Measurements from ENCODE around the gene PPFIA3. TPM values are rescaled to one million over a fixed set of nuclear protein-coding genes. Genes with fewer than 3 reads are reported as not detected.
A peak's percentile ranks its signal among the peaks of the same experiment; 100 is the strongest.

PPFIA3 gene
- total and polyA plus RNA-seq, 2 donors (not counting 1 experiment from before 2014, with no cell fraction given) = 2.1 to 3.4 TPM

GRCh38 chr19:49070416-49070815 lies 48.9 kb upstream of the PPFIA3 start:
- CTCF ChIA-PET = interaction anchor here (0.8 to 1.5 kb wide), 3 partner anchors 12 to 138 kb away, joined by 3 to 5 read pairs (median 3); no protein-coding TSS in a partner anchor
- Histone ChIP-seq H3K27ac (ENCODE audit: low read length in 2 of 2) (no peak overlapping the region), H3K4me2 (replicated peaks; ENCODE audit: low read depth, low read length, poor library complexity, severe bottlenecking) (no peak overlapping the region), H4K20me1 (ENCODE audit: control insufficient read depth, insufficient read depth, low read length, poor library complexity, severe bottlenecking) (no peaks in the 10 kb centered on the region), H3K4me3 (ENCODE audit: control extremely low read depth in 1 of 5, extremely low read depth in 1 of 5, insufficient read depth in 1 of 5, low read depth in 2 of 5, low read length in 4 of 5) (no peak overlapping the region), H3K4me1 (ENCODE audit: control insufficient read depth in 2 of 2, insufficient read depth in 2 of 2, low read length in 2 of 2) (peaks cover 7 to 16% of the 10 kb centered on the region in 2 donors), H3K79me2 (ENCODE audit: control insufficient read depth, insufficient read depth, low read length) (no peaks in the 10 kb centered on the region), H3K36me3 (replicated peaks in 1 of 2; ENCODE audit: control extremely low read depth in 1 of 2, control insufficient read depth in 1 of 2, extremely low read depth in 1 of 2, insufficient read depth in 2 of 2, low read length in 1 of 2) (no peaks in the 10 kb centered on the region), H3K9me3 (ENCODE audit: control extremely low read depth in 1 of 3, control insufficient read depth in 2 of 3, insufficient read depth in 1 of 3, low read length in 2 of 3) (peaks cover 0 to 20% (median 0%) of the 10 kb centered on the region in 3 donors), H3K9ac (ENCODE audit: low read length) (no peak overlapping the region), H2AFZ (ENCODE audit: insufficient read depth, low read depth, low read length, poor library complexity, severe bottlenecking) (no peak overlapping the region), H3K27me3 (replicated peaks in 1 of 4; ENCODE audit: control extremely low read depth in 1 of 4, control insufficient read depth in 3 of 4, insufficient read depth in 4 of 4, low read length in 3 of 4) (peaks cover 0 to 72% (median 31%) of the 10 kb centered on the region in 4 experiments)
- no peak for ATAC-seq (ENCODE audit: low read depth)
- Mint-ChIP-seq H3K9me3 (ENCODE audit: insufficient read depth) (peaks cover 1% of the 10 kb centered on the region), H3K27ac (no peak overlapping the region), H3K27me3 (peaks cover 77% of the 10 kb centered on the region), H3K4me1 (peaks cover 14% of the 10 kb centered on the region), H3K4me3 (peak overlapping the region; percentile 26)
- 93% methylated on average over 21 of the region's 21 CpGs for WGBS (ENCODE audit: insufficient coverage)
- TF ChIP-seq EZH2 (IDR thresholded peaks at IDR 0.05; ENCODE audit: borderline replicate concordance, insufficient read depth, low read depth, low read length, poor library complexity, severe bottlenecking) (no peak), CTCF (IDR thresholded peaks at IDR 0.05) (no peak)
- intact Hi-C loops (cut with micrococcal nuclease) = no loop called here
- no peak for DNase-seq
- POLR2A ChIA-PET = interaction anchor here (0.5 kb wide), 1 partner anchor 255 kb away, joined by 3 read pairs; no protein-coding TSS in a partner anchor

GRCh38 chr19:49071860-49072547 lies 47.3 kb upstream of the PPFIA3 start:
- Histone ChIP-seq H3K4me2 (replicated peaks; ENCODE audit: low read depth, low read length, poor library complexity, severe bottlenecking) (peak overlapping the region; percentile 45), H3K4me1 (ENCODE audit: control insufficient read depth in 2 of 2, insufficient read depth in 2 of 2, low read length in 2 of 2) (peaks cover 7 to 16% of the 10 kb centered on the region in 2 donors), H4K20me1 (ENCODE audit: control insufficient read depth, insufficient read depth, low read length, poor library complexity, severe bottlenecking) (no peaks in the 10 kb centered on the region), H3K4me3 (ENCODE audit: control extremely low read depth in 1 of 5, extremely low read depth in 1 of 5, insufficient read depth in 1 of 5, low read depth in 2 of 5, low read length in 4 of 5) (no peak overlapping the region), H3K9me3 (ENCODE audit: control extremely low read depth in 1 of 3, control insufficient read depth in 2 of 3, insufficient read depth in 1 of 3, low read length in 2 of 3) (peaks cover 0 to 20% (median 0%) of the 10 kb centered on the region in 3 donors), H3K36me3 (replicated peaks in 1 of 2; ENCODE audit: control extremely low read depth in 1 of 2, control insufficient read depth in 1 of 2, extremely low read depth in 1 of 2, insufficient read depth in 2 of 2, low read length in 1 of 2) (no peaks in the 10 kb centered on the region), H3K27ac (ENCODE audit: low read length in 2 of 2) (no peak overlapping the region), H3K27me3 (replicated peaks in 1 of 4; ENCODE audit: control extremely low read depth in 1 of 4, control insufficient read depth in 3 of 4, insufficient read depth in 4 of 4, low read length in 3 of 4) (peaks cover 0 to 64% (median 23%) of the 10 kb centered on the region in 4 experiments), H3K9ac (ENCODE audit: low read length) (no peak overlapping the region), H3K79me2 (ENCODE audit: control insufficient read depth, insufficient read depth, low read length) (no peaks in the 10 kb centered on the region), H2AFZ (ENCODE audit: insufficient read depth, low read depth, low read length, poor library complexity, severe bottlenecking) (peak overlapping the region; percentile 16)
- Mint-ChIP-seq H3K4me1 (peaks cover 11% of the 10 kb centered on the region), H3K4me3 (peak overlapping the region; percentile 13), H3K9me3 (ENCODE audit: insufficient read depth) (peaks cover 1% of the 10 kb centered on the region), H3K27ac (no peak overlapping the region), H3K27me3 (peaks cover 66% of the 10 kb centered on the region)
- TF ChIP-seq EZH2 (IDR thresholded peaks at IDR 0.05; ENCODE audit: borderline replicate concordance, insufficient read depth, low read depth, low read length, poor library complexity, severe bottlenecking) (no peak), CTCF (IDR thresholded peaks at IDR 0.05) (no peak)
- DNase-seq = peak; percentile 36
- intact Hi-C loops (cut with micrococcal nuclease) = no loop called here
- WGBS (ENCODE audit: insufficient coverage) = 16% methylated on average over 91 of the region's 93 CpGs
- peak; percentile 24 for ATAC-seq (ENCODE audit: low read depth)
- ChIA-PET CTCF (no interaction called here), POLR2A (no interaction called here)
